Prostate gland (tissue), 2 donors: ENCODE results near the gene PPP1R2C.

Source experiments
- CTCF ChIP-seq, 4 experiments: fragments of 200-600 bp in 2 of 4; fragments of 450-650 bp in 2 of 4; sonication (generic) in 2 of 4; IDR thresholded peaks; 1 replicate in 3 of 4; 2 replicates in 1 of 4; pipeline ENCODE4 v1.5.1; 2016 to 2019; ENCODE audit warnings: antibody characterized with exemption in 4 of 4, mild to moderate bottlenecking in 2 of 4, moderate library complexity in 2 of 4
- POLR2AphosphoS5 ChIP-seq: sonication (generic); formaldehyde crosslinking; IDR thresholded peaks from one replicate; pipeline ENCODE4 v1.6.1; 2017; ENCODE audit warnings: antibody characterized with exemption

GRCh38 chrX:42732506-42732905 lies 45.5 kb downstream of the PPP1R2C start:
- TF ChIP-seq CTCF (IDR thresholded peaks at IDR 0.05): no peak
- TF ChIP-seq POLR2AphosphoS5: no peak
